ENCODE results near the gene SNTA1. TPM values are rescaled to one million over a fixed set of nuclear protein-coding genes. Genes with fewer than 3 reads are reported as not detected.
A peak's percentile ranks its signal among the peaks of the same experiment; 100 is the strongest.

Gene SNTA1
- total and polyA plus RNA-seq, 2 of the 13 experiments (the other 11 are each of a cell fraction or from before 2014, with no cell fraction given) = 16.4 to 18.3 TPM

DNA sequence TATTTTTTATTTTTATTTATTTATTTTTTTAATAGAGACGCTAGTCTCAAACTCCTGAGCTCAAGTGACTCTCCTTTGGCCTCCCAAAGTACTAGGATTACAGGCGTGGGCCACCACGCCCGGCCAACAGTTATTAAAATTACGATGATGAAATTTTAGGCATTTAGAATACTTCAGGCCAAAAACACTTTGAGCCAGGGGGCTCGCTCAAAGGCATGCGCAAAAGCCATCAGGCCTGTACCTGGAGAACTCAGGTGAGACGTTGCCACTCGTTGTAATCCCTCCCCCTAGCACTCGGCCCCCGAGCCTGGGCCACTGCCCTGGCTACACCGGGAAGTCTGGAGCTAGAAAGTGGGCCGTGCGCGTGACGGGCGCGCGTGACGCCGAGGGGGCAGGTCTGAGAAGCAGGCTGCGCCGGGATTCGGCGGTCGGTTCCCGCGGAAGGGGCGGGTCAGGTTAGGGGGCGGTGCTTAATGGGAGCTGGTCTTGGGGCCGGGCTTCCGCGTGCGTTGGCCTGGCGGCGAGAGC lies 46.0 kb upstream of the SNTA1 start (continued):
- TF ChIP-seq, protein P1, sequence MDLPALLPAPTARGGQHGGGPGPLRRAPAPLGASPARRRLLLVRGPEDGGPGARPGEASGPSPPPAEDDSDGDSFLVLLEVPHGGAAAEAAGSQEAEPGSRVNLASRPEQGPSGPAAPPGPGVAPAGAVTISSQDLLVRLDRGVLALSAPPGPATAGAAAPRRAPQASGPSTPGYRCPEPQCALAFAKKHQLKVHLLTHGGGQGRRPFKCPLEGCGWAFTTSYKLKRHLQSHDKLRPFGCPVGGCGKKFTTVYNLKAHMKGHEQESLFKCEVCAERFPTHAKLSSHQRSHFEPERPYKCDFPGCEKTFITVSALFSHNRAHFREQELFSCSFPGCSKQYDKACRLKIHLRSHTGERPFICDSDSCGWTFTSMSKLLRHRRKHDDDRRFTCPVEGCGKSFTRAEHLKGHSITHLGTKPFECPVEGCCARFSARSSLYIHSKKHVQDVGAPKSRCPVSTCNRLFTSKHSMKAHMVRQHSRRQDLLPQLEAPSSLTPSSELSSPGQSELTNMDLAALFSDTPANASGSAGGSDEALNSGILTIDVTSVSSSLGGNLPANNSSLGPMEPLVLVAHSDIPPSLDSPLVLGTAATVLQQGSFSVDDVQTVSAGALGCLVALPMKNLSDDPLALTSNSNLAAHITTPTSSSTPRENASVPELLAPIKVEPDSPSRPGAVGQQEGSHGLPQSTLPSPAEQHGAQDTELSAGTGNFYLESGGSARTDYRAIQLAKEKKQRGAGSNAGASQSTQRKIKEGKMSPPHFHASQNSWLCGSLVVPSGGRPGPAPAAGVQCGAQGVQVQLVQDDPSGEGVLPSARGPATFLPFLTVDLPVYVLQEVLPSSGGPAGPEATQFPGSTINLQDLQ (CRISPR knock-in tag; IDR thresholded peaks at IDR 0.05) = no peak
- TF ChIP-seq IRX3 (CRISPR knock-in tag; IDR thresholded peaks at IDR 0.05; ENCODE audit: borderline replicate concordance, low read depth) = no peak
- TF ChIP-seq ZNF777 (CRISPR knock-in tag; IDR thresholded peaks at IDR 0.05) = no peak
- TF ChIP-seq, protein P2, sequence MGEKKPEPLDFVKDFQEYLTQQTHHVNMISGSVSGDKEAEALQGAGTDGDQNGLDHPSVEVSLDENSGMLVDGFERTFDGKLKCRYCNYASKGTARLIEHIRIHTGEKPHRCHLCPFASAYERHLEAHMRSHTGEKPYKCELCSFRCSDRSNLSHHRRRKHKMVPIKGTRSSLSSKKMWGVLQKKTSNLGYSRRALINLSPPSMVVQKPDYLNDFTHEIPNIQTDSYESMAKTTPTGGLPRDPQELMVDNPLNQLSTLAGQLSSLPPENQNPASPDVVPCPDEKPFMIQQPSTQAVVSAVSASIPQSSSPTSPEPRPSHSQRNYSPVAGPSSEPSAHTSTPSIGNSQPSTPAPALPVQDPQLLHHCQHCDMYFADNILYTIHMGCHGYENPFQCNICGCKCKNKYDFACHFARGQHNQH (CRISPR knock-in tag; IDR thresholded peaks at IDR 0.05) = peak; percentile 97
- TF ChIP-seq ZNF34 (CRISPR knock-in tag; IDR thresholded peaks at IDR 0.05; ENCODE audit: borderline replicate concordance) = 0 out of 2 replicates have a peak, but pooled peaks have one; percentile 93
- no peak for TF ChIP-seq ZNF775 (CRISPR knock-in tag; IDR thresholded peaks at IDR 0.05; ENCODE audit: borderline replicate concordance)
- TF ChIP-seq HMG20B (CRISPR knock-in tag; conservative IDR thresholded peaks at IDR 0.05) = peak; percentile 80
- peak; percentile 2; the same call in 1 of the 2 replicates for TF ChIP-seq ATF7 (IDR thresholded peaks at IDR 0.05)
- TF ChIP-seq ATF7 (CRISPR knock-in tag; IDR thresholded peaks at IDR 0.05) = peak; percentile 64; the same call in 1 of the 2 replicates
- TF ChIP-seq LCORL (IDR thresholded peaks at IDR 0.05) = peak; percentile 31; the same call in 1 of the 2 replicates
- TF ChIP-seq LCORL (CRISPR knock-in tag; IDR thresholded peaks at IDR 0.05) = peak; percentile 85
- peak; percentile 19 for TF ChIP-seq TAF15 (IDR thresholded peaks at IDR 0.05; ENCODE audit: low read depth, low read length, poor library complexity, severe bottlenecking)
- no peak for TF ChIP-seq ZNF101 (CRISPR knock-in tag; IDR thresholded peaks at IDR 0.05; ENCODE audit: borderline replicate concordance, low read depth)
- peak; percentile 67; the same call in 1 of the 2 replicates for TF ChIP-seq ZNF44 (CRISPR knock-in tag; IDR thresholded peaks at IDR 0.05)
- TF ChIP-seq ZNF780A (CRISPR knock-in tag; IDR thresholded peaks at IDR 0.05) = no peak
- peak; percentile 98 for TF ChIP-seq ZFP37 (CRISPR knock-in tag; IDR thresholded peaks at IDR 0.05; ENCODE audit: borderline replicate concordance)
- peak; percentile 85 for TF ChIP-seq ELF4 (CRISPR knock-in tag; IDR thresholded peaks at IDR 0.05; ENCODE audit: borderline replicate concordance)
- peak; percentile 97 for TF ChIP-seq SALL1 (CRISPR knock-in tag; IDR thresholded peaks at IDR 0.05)
- peak; percentile 91 for TF ChIP-seq SP4 (CRISPR knock-in tag; IDR thresholded peaks at IDR 0.05)
- no peak for TF ChIP-seq ZNF496 (CRISPR knock-in tag; IDR thresholded peaks at IDR 0.05; ENCODE audit: insufficient replicate concordance)
- TF ChIP-seq, protein P3, sequence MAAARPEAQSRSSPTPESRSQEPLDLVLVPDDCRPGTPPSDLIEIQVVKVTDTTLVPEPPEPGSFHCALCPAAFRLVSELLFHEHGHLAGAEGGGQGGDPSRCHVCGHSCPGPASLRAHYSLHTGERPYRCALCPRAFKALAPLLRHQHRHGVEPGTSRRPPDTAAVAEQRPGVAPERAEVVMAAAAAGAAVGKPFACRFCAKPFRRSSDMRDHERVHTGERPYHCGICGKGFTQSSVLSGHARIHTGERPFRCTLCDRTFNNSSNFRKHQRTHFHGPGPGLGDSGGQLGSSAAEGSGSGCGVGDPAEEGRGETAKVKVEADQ (CRISPR knock-in tag; IDR thresholded peaks at IDR 0.05; ENCODE audit: borderline replicate concordance) = no peak
- TF ChIP-seq MYC (CRISPR knock-in tag; IDR thresholded peaks at IDR 0.05; ENCODE audit: borderline replicate concordance) = peak; percentile 89
- peak; percentile 87 for TF ChIP-seq YEATS2 (CRISPR knock-in tag; IDR thresholded peaks at IDR 0.05; ENCODE audit: borderline replicate concordance)
- no peak for TF ChIP-seq NFIB (CRISPR knock-in tag; IDR thresholded peaks at IDR 0.05; ENCODE audit: borderline replicate concordance)
- TF ChIP-seq ZNF563 (CRISPR knock-in tag; IDR thresholded peaks at IDR 0.05) = no peak; the same call in 1 of the 2 replicates
- TF ChIP-seq CEBPG (CRISPR knock-in tag; IDR thresholded peaks at IDR 0.05) = peak; percentile 66; the same call in 1 of the 2 replicates
- TF ChIP-seq NAIF1 (CRISPR knock-in tag; IDR thresholded peaks at IDR 0.05; ENCODE audit: borderline replicate concordance) = peak; percentile 69; the same call in 1 of the 2 replicates
- TF ChIP-seq ZNF772 (CRISPR knock-in tag; IDR thresholded peaks at IDR 0.05) = peak; percentile 91; the same call in 1 of the 2 replicates
